ENCODE measurements around the gene CD276.

The CD276 gene

DNA sequence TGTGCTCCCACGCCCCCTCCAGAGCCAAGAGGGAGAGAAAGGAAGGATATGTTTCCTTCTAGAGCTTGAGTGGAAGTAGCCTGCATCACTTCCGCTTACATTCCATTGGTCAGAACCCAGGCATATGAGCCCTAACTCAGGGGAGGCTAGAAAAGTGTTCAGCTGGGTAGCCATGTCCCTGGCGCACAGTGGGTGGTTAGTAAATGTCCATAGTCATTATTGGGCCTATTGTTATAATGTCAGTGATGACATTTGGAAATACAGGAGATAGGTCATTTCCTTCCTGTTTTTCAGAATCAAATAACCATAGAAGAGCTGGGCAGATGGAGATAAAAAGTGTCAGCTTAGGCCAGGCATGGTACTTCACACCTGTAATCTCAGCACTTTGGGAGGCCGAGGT is 27.3 kb downstream of the CD276 start:
- Histone ChIP-seq H3K4me3 (replicated peaks; ENCODE audit: low read depth, low read length) (no peak overlapping the region), H3K27me3 (replicated peaks; ENCODE audit: control insufficient read depth, insufficient read depth, low read length) (no peaks in the 10 kb centered on the region; the same call in 1 of the 2 replicates), H3K36me3 (ENCODE audit: control insufficient read depth, insufficient read depth, low read length) (no peaks in the 10 kb centered on the region)
- TF ChIP-seq, protein P1, sequence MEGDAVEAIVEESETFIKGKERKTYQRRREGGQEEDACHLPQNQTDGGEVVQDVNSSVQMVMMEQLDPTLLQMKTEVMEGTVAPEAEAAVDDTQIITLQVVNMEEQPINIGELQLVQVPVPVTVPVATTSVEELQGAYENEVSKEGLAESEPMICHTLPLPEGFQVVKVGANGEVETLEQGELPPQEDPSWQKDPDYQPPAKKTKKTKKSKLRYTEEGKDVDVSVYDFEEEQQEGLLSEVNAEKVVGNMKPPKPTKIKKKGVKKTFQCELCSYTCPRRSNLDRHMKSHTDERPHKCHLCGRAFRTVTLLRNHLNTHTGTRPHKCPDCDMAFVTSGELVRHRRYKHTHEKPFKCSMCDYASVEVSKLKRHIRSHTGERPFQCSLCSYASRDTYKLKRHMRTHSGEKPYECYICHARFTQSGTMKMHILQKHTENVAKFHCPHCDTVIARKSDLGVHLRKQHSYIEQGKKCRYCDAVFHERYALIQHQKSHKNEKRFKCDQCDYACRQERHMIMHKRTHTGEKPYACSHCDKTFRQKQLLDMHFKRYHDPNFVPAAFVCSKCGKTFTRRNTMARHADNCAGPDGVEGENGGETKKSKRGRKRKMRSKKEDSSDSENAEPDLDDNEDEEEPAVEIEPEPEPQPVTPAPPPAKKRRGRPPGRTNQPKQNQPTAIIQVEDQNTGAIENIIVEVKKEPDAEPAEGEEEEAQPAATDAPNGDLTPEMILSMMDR (IDR thresholded peaks at IDR 0.05; ENCODE audit: insufficient read depth, low read length, poor library complexity, severe bottlenecking) = no peak
- DNase-seq (ENCODE audit: extremely low read depth, insufficient read length) = no peak

DNA sequence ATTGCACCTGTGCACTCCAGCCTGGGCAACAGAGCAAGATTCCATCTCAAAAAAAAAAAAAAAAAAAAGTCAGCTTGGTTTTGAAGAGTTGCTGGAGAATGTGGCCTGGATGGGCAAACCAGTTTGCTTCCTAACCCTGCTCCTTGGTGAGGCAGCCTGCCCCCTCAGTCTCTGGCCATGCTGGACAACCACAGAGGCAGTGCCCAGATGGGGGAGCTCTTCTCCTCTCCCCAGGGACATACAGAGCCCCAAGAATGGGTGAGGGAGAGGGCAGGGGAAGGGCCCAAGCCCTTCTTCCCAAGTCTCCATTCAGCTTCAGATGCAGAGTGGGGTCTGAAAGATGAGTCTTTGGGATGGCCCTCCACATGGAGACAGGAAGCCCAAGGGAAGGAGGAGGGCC is 27.9 kb downstream of the CD276 start:
- no peak for DNase-seq (ENCODE audit: extremely low read depth, insufficient read length)
- Histone ChIP-seq H3K27me3 (replicated peaks; ENCODE audit: control insufficient read depth, insufficient read depth, low read length) (no peaks in the 10 kb centered on the region; the same call in 1 of the 2 replicates), H3K4me3 (replicated peaks; ENCODE audit: low read depth, low read length) (no peak overlapping the region), H3K36me3 (ENCODE audit: control insufficient read depth, insufficient read depth, low read length) (no peaks in the 10 kb centered on the region)
- TF ChIP-seq, protein P1 (IDR thresholded peaks at IDR 0.05; ENCODE audit: insufficient read depth, low read length, poor library complexity, severe bottlenecking) = no peak

DNA sequence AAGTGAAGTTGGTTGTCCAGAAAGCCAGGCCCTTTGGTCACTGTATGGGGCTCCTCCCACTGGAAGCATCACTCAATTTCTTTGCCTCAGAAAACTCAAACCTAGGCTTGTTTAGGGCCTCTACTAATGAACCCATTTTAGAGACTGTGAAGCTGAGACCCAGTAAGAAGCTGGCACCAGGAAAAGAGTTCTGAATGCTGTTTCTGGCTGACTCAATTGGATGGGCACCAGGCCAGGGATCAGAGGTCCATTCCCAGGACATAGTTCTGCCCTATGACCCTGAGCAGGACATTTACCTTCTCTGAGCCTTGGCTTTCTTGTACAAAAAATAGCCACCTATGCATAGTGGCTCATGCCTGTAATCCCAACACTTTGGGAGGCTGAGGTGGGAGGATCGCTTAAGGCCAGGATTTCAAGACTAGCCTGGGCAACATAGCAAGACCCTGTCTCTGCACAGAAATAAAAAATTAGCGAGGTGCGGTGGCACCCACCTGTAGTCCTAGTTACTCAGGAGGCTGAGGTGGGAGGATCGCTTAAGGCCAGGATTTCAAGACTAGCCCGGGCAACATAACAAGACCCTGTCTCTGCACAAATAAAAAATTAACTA is 30.6 kb downstream of the CD276 start:
- no peak overlapping the region for H3K4me3 ChIP-seq (replicated peaks; ENCODE audit: low read depth, low read length)
- TF ChIP-seq, protein P1 (IDR thresholded peaks at IDR 0.05; ENCODE audit: insufficient read depth, low read length, poor library complexity, severe bottlenecking) = no peak
- H3K36me3 ChIP-seq (ENCODE audit: control insufficient read depth, insufficient read depth, low read length) = no peaks in the 10 kb centered on the region
- H3K27me3 ChIP-seq (replicated peaks; ENCODE audit: control insufficient read depth, insufficient read depth, low read length) = no peaks in the 10 kb centered on the region; the same call in 1 of the 2 replicates
- no peak for DNase-seq (ENCODE audit: extremely low read depth, insufficient read length)

DNA sequence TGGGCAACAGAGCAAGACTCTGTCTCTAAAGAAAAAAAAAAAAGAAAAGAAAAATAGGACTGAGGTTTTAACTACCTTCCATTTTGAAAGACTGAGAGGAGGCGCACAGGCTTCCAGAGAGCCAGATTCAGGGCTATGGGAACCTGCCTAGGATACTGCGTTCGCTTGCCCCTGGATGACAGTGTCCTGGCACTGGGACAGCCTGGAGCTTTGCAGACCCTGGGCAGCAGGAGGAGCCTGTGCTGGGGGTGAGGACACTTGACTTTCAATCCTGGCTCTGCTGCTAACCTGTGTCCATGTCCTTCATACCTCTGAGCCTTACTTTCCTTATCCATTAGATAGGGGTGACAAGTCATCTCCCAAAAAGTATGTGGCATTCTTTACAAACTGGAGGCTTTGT is 31.2 kb downstream of the CD276 start:
- TF ChIP-seq, protein P1 (IDR thresholded peaks at IDR 0.05; ENCODE audit: insufficient read depth, low read length, poor library complexity, severe bottlenecking) = no peak
- H3K4me3 ChIP-seq (replicated peaks; ENCODE audit: low read depth, low read length) = no peak overlapping the region
- DNase-seq (ENCODE audit: extremely low read depth, insufficient read length) = no peak
- H3K36me3 ChIP-seq (ENCODE audit: control insufficient read depth, insufficient read depth, low read length) = no peaks in the 10 kb centered on the region
- peaks cover 3% of the 10 kb centered on the region for H3K27me3 ChIP-seq (replicated peaks; ENCODE audit: control insufficient read depth, insufficient read depth, low read length)

DNA sequence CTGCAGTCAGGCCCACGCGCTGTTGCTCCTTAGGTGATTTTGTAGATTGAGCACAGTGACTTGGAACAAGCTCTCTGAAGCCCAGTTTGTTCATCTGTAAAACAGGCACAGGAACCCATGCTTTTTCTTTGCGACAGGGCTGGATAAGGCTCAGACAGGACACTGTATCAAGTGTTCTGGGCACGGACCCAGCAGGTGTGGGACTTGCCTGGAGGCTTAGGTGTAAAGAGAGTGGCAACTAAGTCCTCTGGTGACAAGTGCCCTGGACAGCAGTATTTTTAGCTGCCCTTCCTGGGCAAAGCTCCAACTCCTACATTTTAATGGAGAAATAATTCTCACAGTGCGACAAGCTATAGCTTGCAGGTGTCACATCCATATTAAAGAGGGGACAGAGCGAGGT is 32.2 kb downstream of the CD276 start:
- Histone ChIP-seq H3K4me3 (replicated peaks; ENCODE audit: low read depth, low read length) (no peak overlapping the region), H3K27me3 (replicated peaks; ENCODE audit: control insufficient read depth, insufficient read depth, low read length) (peaks cover 3% of the 10 kb centered on the region), H3K36me3 (ENCODE audit: control insufficient read depth, insufficient read depth, low read length) (no peaks in the 10 kb centered on the region)
- DNase-seq (ENCODE audit: extremely low read depth, insufficient read length) = no peak
- TF ChIP-seq, protein P1 (IDR thresholded peaks at IDR 0.05; ENCODE audit: insufficient read depth, low read length, poor library complexity, severe bottlenecking) = no peak

DNA sequence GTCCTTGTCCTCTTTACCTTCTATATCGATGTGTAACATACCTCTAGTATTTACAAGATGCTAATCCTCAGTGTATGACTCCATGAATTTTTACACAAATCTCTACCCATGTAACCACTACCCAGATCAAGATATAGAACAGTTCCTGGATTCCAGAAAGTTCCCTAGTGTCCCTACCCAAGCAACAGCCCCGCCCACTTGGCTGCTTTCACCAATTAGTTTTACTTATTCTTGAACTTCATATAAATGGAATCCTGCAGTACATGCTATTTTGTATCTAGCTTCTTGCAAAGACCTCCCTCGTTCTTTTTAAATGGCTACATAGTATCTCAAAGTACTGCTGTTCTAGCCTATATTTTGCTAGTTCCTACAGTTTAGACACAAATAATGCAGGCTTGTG is 33.0 kb downstream of the CD276 start:
- Histone ChIP-seq H3K4me3 (replicated peaks; ENCODE audit: low read depth, low read length) (no peak overlapping the region), H3K27me3 (replicated peaks; ENCODE audit: control insufficient read depth, insufficient read depth, low read length) (peaks cover 3% of the 10 kb centered on the region), H3K36me3 (ENCODE audit: control insufficient read depth, insufficient read depth, low read length) (no peaks in the 10 kb centered on the region)
- DNase-seq (ENCODE audit: extremely low read depth, insufficient read length) = no peak
- TF ChIP-seq, protein P1 (IDR thresholded peaks at IDR 0.05; ENCODE audit: insufficient read depth, low read length, poor library complexity, severe bottlenecking) = no peak
